K562 (cell line): ENCODE measurements around the gene SHROOM3. TPM values are rescaled to one million over a fixed set of nuclear protein-coding genes. Genes with fewer than 3 reads are reported as not detected.

Experiments used
- ATAC-seq: fragments of 200-7000 bp; cut with Tn5 transposase; 3 replicates; pipeline ENCODE4 v1.9.1; 2020; ENCODE audit warnings: moderate library complexity
- BruUV-seq: library from RNA; stranded (reverse); fragments of 400-500 nt; replicated peaks from 2 replicates; lab custom pipeline; 2021; lab: Mats Ljungman, UMichigan
- CTCF ChIA-PET: fragments of 300-600 bp; formaldehyde crosslinking; extraction: SDS; loops from one replicate; lab custom pipeline; 2021; ENCODE audit warnings: low intra/inter-chr PET ratio; lab: Yijun Ruan, JAX
- POLR2A ChIA-PET: fragments of 300-600, 350-650 bp; sonication (Branson Sonifier 250); formaldehyde crosslinking; extraction: SDS; loops from one replicate; lab custom pipeline; 2021; ENCODE audit warnings: antibody characterized with exemption, inconsistent platforms; lab: Yijun Ruan, JAX
- DNase-seq, 4 experiments: peaks; one replicate each; pipeline versions ENCODE4 v3.0.0 to v3.0.0-alpha.2; 2011 to 2018; ENCODE audit warnings: low spot score in 3 of 4, mixed read lengths in 3 of 4; ENCODE audit errors: extremely low read depth in 1 of 4
- FAIRE-seq: peaks from 2 replicates; lab custom pipeline; 2011; peaks lifted over from hg19 to GRCh38; lab: Jason Lieb, UNC
- H2AFZ ChIP-seq: 2 replicates; pipeline ENCODE4 v1.6.0; 2011; ENCODE audit warnings: low read depth, low read length, control low read depth, inconsistent platforms
- H3K27ac ChIP-seq: fragments of 200-600 bp; 3 replicates; pipeline ENCODE4 v1.8.0; 2011; ENCODE audit warnings: low read depth, mild to moderate bottlenecking, control low read depth, inconsistent platforms, low read length, moderate library complexity, mixed read lengths; ENCODE audit errors: extremely low read depth
- H3K27me3 ChIP-seq, 2 experiments: fragments of 300-600 bp in 1 of 2; 2 replicates in 1 of 2; 3 replicates in 1 of 2; pipeline versions ENCODE4 v1.6.0 to v1.8.0; 2011; ENCODE audit warnings: inconsistent platforms in 2 of 2, low read length in 2 of 2, mild to moderate bottlenecking in 1 of 2, mixed read lengths in 1 of 2, moderate library complexity in 1 of 2; ENCODE audit not compliant: control insufficient read depth in 2 of 2, insufficient read depth in 2 of 2
- H3K36me3 ChIP-seq: fragments of 300-600 bp; 3 replicates; pipeline ENCODE4 v1.8.0; 2011; ENCODE audit warnings: mild to moderate bottlenecking, low read length, inconsistent platforms; ENCODE audit not compliant: control insufficient read depth, insufficient read depth
- H3K4me1 ChIP-seq, 2 experiments: fragments of 200-600 bp in 1 of 2; replicated peaks in 1 of 2; 2 replicates in 1 of 2; 3 replicates in 1 of 2; pipeline versions ENCODE4 v1.5.1 to v1.8.0; 2011; ENCODE audit warnings: inconsistent platforms in 2 of 2, low read length in 2 of 2, mild to moderate bottlenecking in 1 of 2, mixed read lengths in 1 of 2, moderate library complexity in 1 of 2; ENCODE audit not compliant: control insufficient read depth in 2 of 2, insufficient read depth in 2 of 2
- H3K4me2 ChIP-seq: 2 replicates; pipeline ENCODE4 v1.6.1; 2011; ENCODE audit warnings: low read length, control low read depth, inconsistent platforms, mixed read lengths; ENCODE audit not compliant: insufficient read depth
- H3K4me3 ChIP-seq: fragments of 200-600 bp; sonication (generic), shearing (Covaris generic); 2 replicates; pipeline ENCODE4 v1.5.1; 2016; ENCODE audit warnings: control low read depth, inconsistent platforms
- H3K79me2 ChIP-seq: fragments of 200-600 bp; 3 replicates; pipeline ENCODE4 v1.8.0; 2011; ENCODE audit warnings: low read length, inconsistent platforms; ENCODE audit not compliant: control insufficient read depth, insufficient read depth
- H3K9ac ChIP-seq, 2 experiments: 2 replicates each; pipeline versions ENCODE4 v1.6.0 to v1.6.1; 2011; ENCODE audit warnings: low read depth in 2 of 2, low read length in 2 of 2, control low read depth in 1 of 2, inconsistent platforms in 1 of 2, mild to moderate bottlenecking in 1 of 2, mixed read lengths in 1 of 2; ENCODE audit not compliant: insufficient read depth in 1 of 2
- H3K9me1 ChIP-seq: one replicate; pipeline ENCODE4 v1.6.0; 2011; ENCODE audit warnings: inconsistent platforms, mild to moderate bottlenecking, low read length, moderate library complexity; ENCODE audit not compliant: control insufficient read depth, insufficient read depth
- H3K9me3 ChIP-seq: replicated peaks from 2 replicates; pipeline ENCODE4 v1.5.1; 2011; ENCODE audit warnings: low read depth, low read length, inconsistent platforms; ENCODE audit not compliant: control insufficient read depth, insufficient read depth
- H4K20me1 ChIP-seq: replicated peaks from 2 replicates; pipeline ENCODE4 v1.6.1; 2011; ENCODE audit warnings: low read length, inconsistent platforms, mixed read lengths; ENCODE audit not compliant: control insufficient read depth, insufficient read depth
- BMI1 ChIP-seq: fragments of 150-350 bp; IDR thresholded peaks from 2 replicates; pipeline ENCODE4 v1.6.1; 2014; ENCODE audit warnings: low read length
- CHD1 ChIP-seq: fragments of 200-600 bp; sonication (generic); IDR thresholded peaks from one replicate; pipeline ENCODE4 v1.6.1; 2012; ENCODE audit warnings: mild to moderate bottlenecking, moderate library complexity, low read length, inconsistent platforms
- CHD7 ChIP-seq: fragments of 200-600 bp; sonication (generic); IDR thresholded peaks from one replicate; pipeline ENCODE4 v1.6.1; 2012; ENCODE audit warnings: mild to moderate bottlenecking, low read depth, low read length, inconsistent platforms
- CTCF ChIP-seq, 3 experiments: IDR thresholded peaks in 2 of 3; conservative IDR thresholded peaks in 1 of 3; 2 replicates each; pipeline ENCODE4 v1.5.1; 2011 to 2012; ENCODE audit warnings: low read length in 3 of 3, mild to moderate bottlenecking in 3 of 3, control low read depth in 2 of 3, improper control_type of control experiment in 1 of 3, inconsistent platforms in 1 of 3, low read depth in 1 of 3, mixed read lengths in 1 of 3, moderate library complexity in 1 of 3; ENCODE audit not compliant: insufficient read depth in 2 of 3
- FOSL1 ChIP-seq: fragments of 200-800 bp; sonication (Bioruptor generic); conservative IDR thresholded peaks from 2 replicates; pipeline ENCODE4 v1.6.1; 2016; ENCODE audit warnings: missing genetic modification characterization, missing compliant biosample characterization
- FOXJ3 ChIP-seq: sonication (generic); formaldehyde crosslinking; IDR thresholded peaks from 2 replicates; pipeline ENCODE4 v1.4.0; 2020; ENCODE audit warnings: mild to moderate bottlenecking, missing genetic modification reagents
- HMG20A ChIP-seq: fragments of 450-650 bp; formaldehyde crosslinking; conservative IDR thresholded peaks from 2 replicates; pipeline ENCODE4 v1.4.0; 2020; ENCODE audit warnings: mild to moderate bottlenecking, mixed read lengths
- HNRNPLL ChIP-seq: fragments of 200-400 bp; formaldehyde crosslinking; IDR thresholded peaks from 2 replicates; pipeline ENCODE4 v1.6.1; 2017; ENCODE audit warnings: low read length, low read depth, mild to moderate bottlenecking; ENCODE audit not compliant: poor library complexity, severe bottlenecking
- RNF2 ChIP-seq: sonication (generic); IDR thresholded peaks from 2 replicates; pipeline ENCODE4 v1.6.1; 2016
- XRCC3 ChIP-seq: fragments of 450-650 bp; IDR thresholded peaks from 2 replicates; pipeline ENCODE4 v1.6.1; 2017; ENCODE audit warnings: mild to moderate bottlenecking, moderate library complexity
- WGBS: fragments of 100-300 bp; shearing (Covaris generic); methylation state at CpG from one replicate; pipeline ENCODE4 v1.1.6; 2016; ENCODE audit warnings: low coverage, mixed read lengths; ENCODE audit not compliant: insufficient coverage; ENCODE audit errors: missing lambda C conversion rate; 5-methylcytosine and 5-hydroxymethylcytosine counted together
- in situ Hi-C: fragments of 300-500 bp; cut with MboI; formaldehyde crosslinking; loops from 4 replicates; pipeline ENCODE4 v1.15.0; 2018; ENCODE audit warnings: inconsistent platforms, mixed read lengths
- intact Hi-C: fragments of 100-400 bp; cut with micrococcal nuclease; formaldehyde crosslinking; loops from 2 replicates; pipeline ENCODE4 v1.14.2; 2022
- polyA plus RNA-seq, 8 experiments: library from polyadenylated mRNA; depleted of rRNA in 4 of 8; stranded (reverse) in 5 of 8; unstranded in 3 of 8; fragments of >200 nt; fragmentation: Nextera tagmentation in 2 of 8; fragmentation: Illumina TruSeq in 1 of 8; extraction: Ambion mirVana in 2 of 8; extraction: Trizol in 1 of 8; gene quantifications; 2 replicates each; pipeline versions ENCODE4 v1.2.1 to v1.2.3, GENCODE V29; 2011 to 2014; ENCODE audit warnings: inconsistent platforms in 1 of 8, missing spikeins in 1 of 8
- total RNA-seq, 7 experiments: library from RNA; depleted of rRNA in 6 of 7; stranded (reverse); fragments of >200 nt in 6 of 7; fragmentation: Illumina TruSeq in 2 of 7; extraction: Trizol in 2 of 7; gene quantifications; 2 replicates each; pipeline versions ENCODE4 v1.2.1 to v1.2.3, GENCODE V29; 2011 to 2021; ENCODE audit warnings: low replicate concordance in 1 of 7

The SHROOM3 gene
- total and polyA plus RNA-seq, 9 of the 15 experiments (the other 6 are each of a cell fraction or from before 2014, with no cell fraction given) = 0.01 to 0.07 TPM; not detected in 7

GRCh38 chr4:76697129-76697803 lies 262.2 kb downstream of the SHROOM3 start:
- Histone ChIP-seq H2AFZ (no peak overlapping the region), H3K9ac (no peak overlapping the region), H3K27me3 (no peaks in the 10 kb centered on the region; a peak in 1 of 5 replicates), H3K79me2 (no peaks in the 10 kb centered on the region), H4K20me1 (no peaks in the 10 kb centered on the region; the same call in 1 of the 2 replicates), H3K4me2 (no peak overlapping the region), H3K9me1 (no peaks in the 10 kb centered on the region), H3K9me3 (no peaks in the 10 kb centered on the region), H3K36me3 (no peaks in the 10 kb centered on the region), H3K27ac (no peak overlapping the region), H3K4me3 (no peak overlapping the region), H3K4me1 (no peaks in the 10 kb centered on the region)
- DNase-seq (no peak), FAIRE-seq (no peak), ATAC-seq (no peak)
- ChIA-PET CTCF (no interaction called here), POLR2A (no interaction called here)
- BruUV-seq = no TSS peak
- intact Hi-C loops (no loop called here), in situ Hi-C loops (no loop called here)
- 0% methylated on average over 3 of the region's 3 CpGs for WGBS
- TF ChIP-seq FOXJ3 (CRISPR knock-in tag) (no peak), HMG20A (no peak), CHD1 (no peak), BMI1 (no peak), FOSL1 (no peak), RNF2 (no peak), CHD7 (no peak), XRCC3 (no peak), CTCF (IDR thresholded peaks at IDR 0.05 in 2 of 3, conservative IDR thresholded peaks at IDR 0.05 in 1 of 3; ENCODE audit: insufficient read depth in 2 of 3, low read depth in 1 of 3, low read length in 3 of 3) (no peak), HNRNPLL (no peak)
